HG03103 (cell line): ENCODE data around the gene OGFR.

ENCODE experiments used
- ATAC-seq: cut with Tn5 transposase; IDR thresholded peaks from one replicate; pipeline ENCODE4 v1.9.1; 2021; ENCODE audit warnings: low read depth; ENCODE audit not compliant: unreplicated experiment

OGFR gene

GRCh38 chr20:62822788-62823651 lies 18.4 kb downstream of the OGFR start:
- ATAC-seq, result no peak

DNA sequence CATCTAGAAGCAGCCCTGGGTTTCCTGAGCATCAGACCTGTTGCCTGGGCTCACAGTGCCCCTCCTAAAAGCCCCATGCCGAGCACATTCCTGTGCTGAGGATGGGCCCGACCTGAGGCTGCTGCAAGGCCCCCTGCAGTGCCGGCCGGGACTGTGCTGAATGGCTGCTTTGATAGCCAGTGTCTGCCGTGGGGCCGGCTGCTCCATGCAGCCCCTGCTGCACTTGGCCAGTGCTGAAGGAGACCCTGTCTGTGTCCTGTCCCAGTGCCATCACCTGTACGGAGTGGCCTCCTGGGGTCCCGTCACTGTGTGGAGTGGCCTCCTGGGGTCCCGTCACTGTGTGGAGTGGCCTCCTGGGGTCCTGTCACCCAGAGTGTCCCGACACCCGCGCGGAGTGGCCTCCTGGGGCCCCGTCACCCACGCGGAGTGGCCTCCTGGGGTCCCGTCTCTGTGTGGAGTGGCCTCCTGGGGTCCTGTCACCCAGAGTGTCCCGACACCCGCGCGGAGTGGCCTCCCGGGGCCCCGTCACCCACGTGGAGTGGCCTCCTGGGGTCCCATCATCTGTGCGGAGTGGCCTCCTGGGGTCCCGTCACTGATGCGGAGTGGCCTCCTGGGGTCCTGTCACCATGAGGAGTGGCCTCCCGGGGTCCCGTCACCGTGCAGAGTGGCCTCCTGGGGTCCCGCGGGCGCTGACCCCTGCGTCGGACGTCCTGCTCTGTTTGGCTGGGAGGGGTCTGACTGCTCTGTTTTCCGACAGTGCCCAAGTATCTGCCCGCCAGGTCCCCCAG lies 19.2 kb downstream of the OGFR start:
- no peak for ATAC-seq

- no peak for ATAC-seq
These were observed 20.1 kb downstream of the OGFR start for GRCh38 chr20:62824476-62825332.

DNA sequence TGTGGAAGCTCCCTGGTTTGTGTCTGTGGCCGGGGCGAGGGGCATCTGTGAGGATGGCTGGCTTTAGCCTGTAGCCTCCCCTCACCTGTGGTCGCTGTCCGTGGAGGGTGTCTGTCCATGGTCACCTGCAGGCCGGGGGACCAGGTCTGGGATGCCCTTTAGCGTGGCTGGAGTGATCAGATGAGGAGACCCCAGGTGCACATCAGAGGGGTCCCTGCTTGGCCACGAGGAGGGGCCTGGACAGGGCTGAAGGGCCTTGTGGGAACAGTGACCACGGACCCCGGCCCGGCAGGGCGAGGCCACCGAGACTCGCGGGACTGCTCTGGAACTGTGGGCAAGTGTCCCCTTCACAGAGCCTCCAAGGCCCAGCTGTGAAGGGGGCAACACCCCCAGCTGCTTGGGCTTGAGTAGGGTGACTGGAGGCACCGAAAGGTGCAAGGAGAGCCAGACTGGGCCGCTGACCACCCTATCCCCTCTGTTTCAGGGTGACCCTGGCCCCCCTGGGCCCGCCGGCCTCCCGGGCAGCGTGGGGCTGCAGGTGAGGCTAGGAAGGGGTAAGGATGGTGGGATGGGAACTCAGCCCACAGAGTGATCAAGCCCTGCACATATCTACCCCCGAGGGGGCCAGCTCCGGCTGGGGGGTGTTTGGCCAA lies 20.8 kb downstream of the OGFR start:
- ATAC-seq, result no peak

DNA sequence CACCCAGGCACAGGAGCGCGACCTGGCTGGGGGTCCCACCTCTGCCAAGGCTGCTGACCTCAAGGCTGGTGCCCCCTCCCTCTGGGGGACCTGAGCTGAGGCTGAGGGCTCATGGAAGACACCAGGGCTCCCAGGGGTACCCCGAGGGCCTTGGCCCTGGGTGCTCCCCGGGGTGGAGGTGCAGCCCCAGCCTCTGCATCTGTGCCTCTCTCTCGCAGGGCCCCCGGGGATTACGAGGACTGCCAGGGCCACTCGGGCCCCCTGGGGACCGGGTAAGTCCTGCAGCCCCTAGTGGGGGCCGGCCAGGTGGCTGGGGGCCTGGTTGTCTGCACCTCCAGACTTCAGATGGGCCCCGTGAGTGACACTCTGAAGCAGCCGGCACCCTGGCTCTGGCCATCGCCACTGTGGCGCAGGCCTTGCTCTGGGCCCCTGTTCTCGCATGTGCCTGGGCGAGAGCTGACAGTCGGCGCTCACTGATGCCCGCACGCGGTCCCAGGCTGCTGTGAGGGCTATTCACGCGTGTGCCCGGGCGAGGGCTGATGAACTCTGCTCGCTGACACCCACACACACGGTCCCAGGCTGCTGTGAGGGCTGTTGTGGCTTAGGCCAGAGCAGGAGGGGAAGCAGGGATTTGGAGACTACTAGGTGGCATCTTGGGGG lies 21.5 kb downstream of the OGFR start:
- ATAC-seq, result no peak

GRCh38 chr20:62826646-62827310 lies 22.1 kb downstream of the OGFR start:
- ATAC-seq, result no peak

- ATAC-seq, result no peak
These were observed 22.8 kb downstream of the OGFR start for GRCh38 chr20:62827311-62828038.

DNA sequence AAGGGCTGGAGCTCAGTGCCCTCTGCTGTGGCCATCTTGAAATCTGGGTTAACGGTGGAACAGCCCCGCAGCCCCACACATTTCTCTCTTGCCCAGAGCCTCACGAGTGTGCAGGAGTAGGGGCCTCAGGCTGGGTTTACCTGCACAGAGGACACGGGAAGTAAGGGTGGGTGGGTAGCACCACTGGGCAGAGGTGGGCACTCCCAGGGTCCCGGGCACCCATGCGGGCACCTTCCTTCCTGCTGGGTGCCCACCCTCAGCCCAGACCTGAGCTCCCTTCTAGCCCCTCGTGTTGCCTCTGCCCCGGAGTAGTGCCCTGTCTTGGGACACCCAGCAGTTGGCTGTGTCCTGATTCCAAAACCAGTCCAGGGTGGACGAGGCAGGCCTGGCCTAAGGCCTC lies 23.4 kb downstream of the OGFR start:
- no peak for ATAC-seq

DNA sequence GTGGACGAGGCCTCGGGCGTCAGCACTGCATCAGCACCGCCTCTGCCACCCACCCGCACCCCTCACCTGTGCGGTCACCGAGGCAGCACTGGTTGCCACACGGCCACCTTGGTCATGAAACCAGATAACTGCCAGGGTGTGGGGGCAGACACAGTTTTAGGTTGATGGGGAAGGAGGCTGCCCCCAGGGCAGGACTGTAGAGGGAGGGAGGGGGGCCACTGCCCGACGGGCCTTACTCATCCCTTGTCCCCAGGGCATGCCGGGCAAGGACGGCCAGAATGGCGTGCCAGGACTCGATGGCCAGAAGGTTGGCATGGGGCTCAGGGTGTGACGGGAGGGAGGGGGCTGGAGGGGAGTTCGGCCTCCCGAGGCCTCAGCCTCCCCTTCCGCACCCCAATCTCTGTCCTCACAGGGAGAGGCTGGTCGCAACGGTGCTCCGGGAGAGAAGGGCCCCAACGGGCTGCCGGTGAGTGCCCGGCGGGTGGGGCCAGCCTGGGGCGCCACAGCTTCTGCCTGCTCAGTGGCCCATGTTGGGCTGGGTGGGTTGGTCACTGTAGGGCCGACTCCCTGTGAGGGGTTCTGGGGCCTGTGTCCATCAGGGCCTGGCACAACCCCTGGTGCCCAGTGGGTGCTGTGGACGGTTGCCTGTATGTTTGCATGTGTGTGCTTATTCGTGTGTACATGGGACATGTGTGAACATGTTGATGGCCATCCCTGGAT lies 24.0 kb downstream of the OGFR start:
- ATAC-seq, result no peak

- ATAC-seq, result no peak
These were observed 24.9 kb downstream of the OGFR start for GRCh38 chr20:62829231-62830230.

DNA sequence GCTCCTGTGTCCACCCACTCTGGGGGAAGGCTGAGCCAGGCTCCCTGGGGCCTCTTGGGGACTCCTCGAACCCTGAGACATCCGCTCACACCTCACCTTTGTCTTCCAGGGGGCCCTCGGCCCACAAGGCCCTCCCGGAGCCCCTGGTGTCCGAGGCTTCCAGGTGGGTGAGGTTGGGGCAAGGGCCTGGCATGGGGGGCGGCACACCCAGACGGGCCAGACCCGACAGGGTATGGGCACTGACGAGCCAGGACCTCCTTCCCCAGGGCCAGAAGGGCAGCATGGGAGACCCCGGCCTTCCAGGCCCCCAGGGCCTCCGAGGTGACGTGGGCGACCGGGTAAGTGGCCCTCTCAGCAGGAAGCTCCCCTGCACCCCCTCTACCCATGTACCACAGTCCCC lies 25.6 kb downstream of the OGFR start:
- ATAC-seq, result no peak

- ATAC-seq, result no peak
These were observed 26.2 kb downstream of the OGFR start for GRCh38 chr20:62830821-62831220.

DNA sequence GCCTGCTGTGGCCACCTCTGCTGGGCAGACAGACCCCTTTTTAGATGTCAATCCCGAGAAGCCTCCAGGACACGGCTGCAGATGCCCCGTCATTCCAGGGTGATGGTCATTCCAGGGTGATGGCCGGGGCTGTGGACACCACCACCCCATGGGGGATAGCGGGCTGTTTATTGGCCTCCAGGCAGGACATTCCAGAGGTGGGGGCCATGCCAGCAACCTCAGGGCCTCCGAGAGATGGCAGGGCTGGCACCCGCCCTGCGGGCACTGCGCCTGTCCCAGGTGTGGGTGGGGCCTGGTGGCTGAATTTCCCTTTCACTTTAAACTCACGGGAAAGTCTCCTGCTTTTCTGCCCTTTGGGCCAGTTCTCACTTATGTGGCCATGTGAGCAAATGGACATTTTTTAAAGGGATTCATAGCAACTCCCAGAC lies 26.7 kb downstream of the OGFR start:
- no peak for ATAC-seq

- ATAC-seq, result no peak
These were observed 27.2 kb downstream of the OGFR start for GRCh38 chr20:62831854-62832211.

DNA sequence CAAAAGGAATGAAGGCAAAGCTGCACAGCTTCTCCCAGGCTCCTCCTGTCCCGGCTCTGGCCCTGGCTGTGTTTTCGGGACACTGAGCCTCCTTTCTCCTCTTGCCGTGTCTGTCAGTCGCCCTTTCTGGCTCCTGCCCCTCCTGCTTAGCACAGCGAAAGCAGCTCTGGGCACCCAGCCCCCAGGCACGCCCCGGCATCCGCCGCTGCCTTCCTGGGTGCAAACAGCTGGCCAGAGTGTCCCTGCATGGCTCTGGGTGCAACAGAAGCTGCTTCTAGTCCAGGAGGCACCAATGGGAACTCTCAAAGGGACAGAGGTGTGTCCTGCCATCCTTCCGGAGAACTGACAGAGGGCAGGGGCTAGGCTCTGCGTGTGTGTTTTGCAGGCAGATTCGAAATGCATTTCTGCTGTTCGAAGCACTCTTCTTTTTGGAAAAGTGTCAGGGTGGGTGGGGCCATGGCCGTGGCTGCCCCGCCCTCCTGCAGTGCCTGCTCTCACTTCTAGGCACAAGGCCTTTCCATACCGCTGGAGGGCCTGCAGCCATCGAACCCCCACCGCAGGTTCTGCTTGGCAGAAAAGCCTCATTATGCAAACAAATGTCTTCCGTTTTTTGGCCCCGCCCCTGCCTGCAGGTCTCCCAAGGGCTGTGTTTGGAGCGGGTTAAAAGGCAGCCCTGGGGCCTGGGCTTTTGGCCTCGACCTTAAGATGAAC lies 27.7 kb downstream of the OGFR start:
- peak; percentile 74 for ATAC-seq

DNA sequence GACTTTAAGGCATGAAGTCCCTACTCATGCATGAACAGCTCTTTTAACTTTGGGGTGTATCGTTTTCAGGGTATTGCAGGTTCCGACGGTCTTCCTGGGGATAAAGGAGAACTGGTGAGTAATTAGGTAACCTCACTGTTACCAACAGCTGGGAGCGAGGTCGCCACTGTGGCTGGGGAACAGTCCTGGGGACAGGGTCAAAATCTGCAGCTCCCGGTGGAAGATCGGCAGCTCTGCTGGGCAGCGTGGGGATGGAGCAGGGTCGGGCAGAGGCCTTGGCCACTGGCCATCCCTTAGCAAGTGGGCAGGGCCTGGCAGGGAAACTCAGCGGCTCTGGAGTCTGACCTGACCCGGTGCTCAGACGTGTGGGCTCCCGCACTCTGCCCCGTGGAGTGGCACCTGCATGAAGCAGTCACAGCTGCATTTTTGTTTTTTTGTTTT lies 28.3 kb downstream of the OGFR start:
- ATAC-seq, result peak; percentile 23
